Lower lobe of right lung (tissue), 2 donors: ENCODE measurements around the gene FHIT. TPM values are rescaled to one million over a fixed set of nuclear protein-coding genes. Genes with fewer than 3 reads are reported as not detected.

ENCODE experiments used
- ATAC-seq, 2 donors: fragments of 200-7000 bp; cut with Tn5 transposase; one replicate each; pipeline ENCODE4 v1.9.1; 2020 to 2022; ENCODE audit warnings: mild to moderate bottlenecking in 2 of 2, moderate library complexity in 2 of 2
- DNase-seq: peaks from one replicate; pipeline ENCODE4 v3.0.0-alpha.2; 2020
- H3K27ac ChIP-seq: fragments of 200-600 bp; one replicate; pipeline ENCODE4 v1.8.0; 2022
- H3K27me3 ChIP-seq: fragments of 200-600 bp; one replicate; pipeline ENCODE4 v1.8.0; 2022; ENCODE audit warnings: low read depth
- H3K36me3 ChIP-seq: fragments of 200-600 bp; one replicate; pipeline ENCODE4 v1.8.0; 2022; ENCODE audit warnings: mild to moderate bottlenecking
- H3K4me1 ChIP-seq: fragments of 200-600 bp; one replicate; pipeline ENCODE4 v1.8.0; 2022
- H3K4me3 ChIP-seq: fragments of 200-600 bp; one replicate; pipeline ENCODE4 v1.8.0; 2022; ENCODE audit warnings: mild to moderate bottlenecking
- H3K9me3 ChIP-seq: fragments of 200-600 bp; one replicate; pipeline ENCODE4 v1.8.0; 2022
- intact Hi-C: fragments of 100-400 bp; cut with DNase I; formaldehyde crosslinking; loops from one replicate; pipeline ENCODE4 v1.11.0; 2022
- total RNA-seq: library from RNA; stranded (reverse); fragmentation: NEBNext Ultra II Directional; extraction: Animal tissue kit (Norgen Biotek cat#: 25700); gene quantifications from one replicate; pipeline ENCODE4 v1.2.1, GENCODE V29; 2021
- TF ChIP-seq, protein P1 (sequence below): fragments of 200-600 bp; IDR thresholded peaks from one replicate; pipeline ENCODE4 v1.8.0; 2022; ENCODE audit warnings: antibody characterized with exemption, mild to moderate bottlenecking
- donor health status: DM: no; HTN: yes; CAD: no; lungs with severe emphysema.

The FHIT gene
- total RNA-seq, 1 donor from 2014 or later: 10.3 TPM

DNA sequence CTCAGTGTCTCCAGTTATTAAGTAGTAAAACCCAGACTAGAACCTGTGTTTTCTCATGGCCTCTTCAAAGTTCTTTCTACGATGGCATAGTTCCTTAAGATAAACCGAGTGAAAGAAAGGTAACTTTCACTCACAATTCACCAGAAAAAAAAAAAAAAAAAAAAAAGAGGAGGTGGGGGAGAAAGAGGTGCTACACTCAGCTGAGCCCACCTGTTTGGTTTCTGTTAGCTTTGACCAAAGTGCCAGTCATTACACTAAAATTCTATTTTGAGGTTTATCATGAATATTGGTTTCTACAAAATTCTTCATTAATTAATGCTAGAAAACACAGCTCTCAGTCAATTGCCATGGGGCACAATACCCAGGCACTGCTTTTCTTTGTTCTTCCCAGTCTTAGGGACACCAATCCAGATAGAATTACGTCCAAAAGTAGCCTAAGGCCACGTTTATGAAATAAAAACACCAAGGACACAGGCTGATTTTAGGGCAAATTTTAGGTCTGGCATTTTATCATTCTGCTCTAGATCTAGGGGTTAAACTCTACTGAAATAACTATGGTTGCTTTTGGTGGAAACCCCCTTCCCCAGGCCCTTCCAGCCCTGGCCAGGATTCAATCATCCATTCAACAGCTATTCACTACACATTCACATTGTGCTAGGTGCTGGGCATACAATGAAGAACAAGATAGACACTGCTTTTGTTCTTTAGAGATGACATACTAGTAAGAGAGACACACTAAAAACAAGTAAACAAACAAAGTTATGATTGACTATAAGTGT, 1097.8 kb downstream of the FHIT start:
- DNase-seq: no peak
- no peak overlapping the region for H3K27ac ChIP-seq
- no peak overlapping the region for H3K4me3 ChIP-seq
- no peaks in the 10 kb centered on the region for H3K27me3 ChIP-seq
- no peak for ATAC-seq
- TF ChIP-seq, protein P1, sequence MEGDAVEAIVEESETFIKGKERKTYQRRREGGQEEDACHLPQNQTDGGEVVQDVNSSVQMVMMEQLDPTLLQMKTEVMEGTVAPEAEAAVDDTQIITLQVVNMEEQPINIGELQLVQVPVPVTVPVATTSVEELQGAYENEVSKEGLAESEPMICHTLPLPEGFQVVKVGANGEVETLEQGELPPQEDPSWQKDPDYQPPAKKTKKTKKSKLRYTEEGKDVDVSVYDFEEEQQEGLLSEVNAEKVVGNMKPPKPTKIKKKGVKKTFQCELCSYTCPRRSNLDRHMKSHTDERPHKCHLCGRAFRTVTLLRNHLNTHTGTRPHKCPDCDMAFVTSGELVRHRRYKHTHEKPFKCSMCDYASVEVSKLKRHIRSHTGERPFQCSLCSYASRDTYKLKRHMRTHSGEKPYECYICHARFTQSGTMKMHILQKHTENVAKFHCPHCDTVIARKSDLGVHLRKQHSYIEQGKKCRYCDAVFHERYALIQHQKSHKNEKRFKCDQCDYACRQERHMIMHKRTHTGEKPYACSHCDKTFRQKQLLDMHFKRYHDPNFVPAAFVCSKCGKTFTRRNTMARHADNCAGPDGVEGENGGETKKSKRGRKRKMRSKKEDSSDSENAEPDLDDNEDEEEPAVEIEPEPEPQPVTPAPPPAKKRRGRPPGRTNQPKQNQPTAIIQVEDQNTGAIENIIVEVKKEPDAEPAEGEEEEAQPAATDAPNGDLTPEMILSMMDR: no peak
- intact Hi-C loops: no loop called here
- no peaks in the 10 kb centered on the region for H3K36me3 ChIP-seq
- no peaks in the 10 kb centered on the region for H3K4me1 ChIP-seq
- no peaks in the 10 kb centered on the region for H3K9me3 ChIP-seq

DNA sequence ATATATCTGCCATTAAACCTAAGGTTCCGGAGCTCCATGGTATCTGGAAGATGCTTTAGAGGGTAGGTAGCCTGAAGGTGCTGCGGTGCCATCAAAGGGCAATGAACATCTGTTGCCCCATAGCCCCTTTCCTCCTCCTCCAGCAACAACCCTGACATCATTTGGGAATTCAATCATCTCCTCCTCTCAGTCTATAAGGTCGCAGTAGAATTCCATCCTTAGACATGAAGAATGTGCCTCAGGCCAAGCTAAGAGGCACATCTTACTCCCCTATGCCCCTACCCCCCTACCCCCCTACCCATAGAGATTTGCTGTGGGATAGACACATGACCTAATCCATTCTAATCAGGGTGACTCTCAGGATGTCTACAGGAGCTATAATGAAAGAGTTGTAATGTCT, 1101.8 kb downstream of the FHIT start:
- no peak for ATAC-seq
- intact Hi-C loops: no loop called here

DNA sequence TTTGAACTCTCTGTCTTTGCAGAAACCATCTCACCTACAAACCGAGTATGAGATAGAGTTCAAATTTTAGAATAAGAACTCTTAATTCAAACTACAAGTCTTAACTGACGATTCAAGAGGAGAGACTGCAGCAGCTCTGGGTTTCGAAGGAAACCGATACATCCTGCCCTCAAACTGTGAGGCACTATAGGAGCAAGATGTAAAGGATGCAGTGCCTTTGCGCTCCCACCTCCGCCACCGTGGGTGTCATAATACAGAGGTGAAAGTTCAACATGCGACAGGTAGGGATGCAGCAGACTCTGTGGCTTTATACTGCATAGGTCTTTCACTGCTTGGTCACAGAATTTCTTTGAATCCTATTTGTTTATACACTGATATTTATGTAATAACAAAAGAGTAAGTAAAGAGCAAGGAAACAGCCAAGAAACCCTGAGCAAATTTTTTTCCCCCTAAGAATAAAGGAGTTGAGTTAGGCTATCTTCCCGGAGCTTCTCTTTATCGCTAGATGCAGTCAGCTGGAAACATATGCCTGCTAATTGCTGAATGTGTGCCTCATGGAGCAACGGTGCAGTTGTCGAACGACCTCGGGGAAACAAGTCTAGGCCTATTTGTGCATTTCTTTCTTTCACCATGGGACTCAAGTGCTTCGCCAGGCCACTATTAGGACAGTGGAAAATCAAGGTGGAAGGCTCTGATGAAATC, 1103.9 kb downstream of the FHIT start:
- no peaks in the 10 kb centered on the region for H3K27me3 ChIP-seq
- TF ChIP-seq, protein P1: no peak
- no peaks in the 10 kb centered on the region for H3K36me3 ChIP-seq
- H3K4me1 ChIP-seq: no peaks in the 10 kb centered on the region
- no peak overlapping the region for H3K27ac ChIP-seq
- intact Hi-C loops: no loop called here
- H3K4me3 ChIP-seq: no peak overlapping the region
- DNase-seq (no peak), ATAC-seq (no peak)
- no peaks in the 10 kb centered on the region for H3K9me3 ChIP-seq

More for the DNA sequence above, 1101.8 kb downstream of the FHIT start:
- H3K4me3 ChIP-seq: no peak overlapping the region
- H3K9me3 ChIP-seq: no peaks in the 10 kb centered on the region
- H3K27ac ChIP-seq: no peak overlapping the region
- DNase-seq: no peak
- H3K4me1 ChIP-seq: no peaks in the 10 kb centered on the region
- no peaks in the 10 kb centered on the region for H3K36me3 ChIP-seq
- TF ChIP-seq, protein P1: no peak
- no peaks in the 10 kb centered on the region for H3K27me3 ChIP-seq

DNA sequence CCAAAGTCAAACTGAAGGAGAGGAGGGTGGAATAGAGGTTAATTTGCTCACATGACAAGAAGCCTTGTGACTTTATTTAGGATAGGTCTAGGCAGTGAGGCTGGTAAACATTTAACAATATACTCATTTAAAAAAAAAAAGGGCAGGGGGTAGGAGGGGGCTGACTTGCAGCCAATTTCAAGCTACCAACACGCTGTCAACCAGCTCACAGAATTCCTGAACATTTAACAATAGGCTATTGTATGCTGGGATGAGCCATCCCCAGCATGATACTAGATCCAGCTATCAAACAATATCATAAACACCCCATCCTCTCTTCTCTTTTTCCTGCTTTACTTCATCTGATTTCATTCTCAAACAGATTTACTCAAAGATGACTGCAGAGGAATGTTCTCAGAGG, 1105.1 kb downstream of the FHIT start:
- ATAC-seq (no peak), DNase-seq (no peak)
- H3K27ac ChIP-seq: no peak overlapping the region
- no peaks in the 10 kb centered on the region for H3K4me1 ChIP-seq
- no peaks in the 10 kb centered on the region for H3K27me3 ChIP-seq
- no peak overlapping the region for H3K4me3 ChIP-seq
- intact Hi-C loops: no loop called here
- no peaks in the 10 kb centered on the region for H3K9me3 ChIP-seq
- TF ChIP-seq, protein P1: no peak
- no peaks in the 10 kb centered on the region for H3K36me3 ChIP-seq

DNA sequence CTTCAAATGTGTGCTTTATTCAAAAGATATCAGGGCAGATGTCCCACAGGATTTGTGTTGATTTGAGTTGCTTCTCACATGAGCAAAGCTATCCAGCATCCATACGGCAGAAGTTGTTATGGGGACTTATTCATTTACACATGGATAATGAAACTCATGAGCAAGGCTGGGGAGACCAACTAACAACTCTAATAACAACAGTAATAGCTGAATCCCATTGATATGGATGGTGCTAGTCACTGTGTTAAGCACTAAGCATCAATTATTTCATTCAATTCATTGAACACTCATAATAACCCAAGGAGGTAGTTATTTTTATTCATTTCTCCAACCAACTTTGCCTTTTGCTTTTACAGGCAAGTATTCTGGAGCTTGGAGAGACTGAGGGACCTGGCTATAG, 1107.2 kb downstream of the FHIT start:
- DNase-seq (no peak), ATAC-seq (no peak)
- Histone ChIP-seq H3K27me3 (no peaks in the 10 kb centered on the region), H3K4me3 (no peak overlapping the region), H3K4me1 (no peaks in the 10 kb centered on the region), H3K9me3 (no peaks in the 10 kb centered on the region), H3K36me3 (no peaks in the 10 kb centered on the region), H3K27ac (no peak overlapping the region)
- intact Hi-C loops: no loop called here
- TF ChIP-seq, protein P1: no peak
